NCI-H2081 treated with DMSO at 0.1 percent for 48 hours (cell line): ENCODE results near the gene CTIF.
"Not testable (repeated sequence)": the region's sequence is repeated elsewhere in the genome, so short reads cannot be mapped to it uniquely, and the experiment has no call there.

Experiments used
- DNase-seq: peaks from one replicate; lab custom pipeline; 2025; lab: John Stamatoyannopoulos, UW

CTIF gene

DNA sequence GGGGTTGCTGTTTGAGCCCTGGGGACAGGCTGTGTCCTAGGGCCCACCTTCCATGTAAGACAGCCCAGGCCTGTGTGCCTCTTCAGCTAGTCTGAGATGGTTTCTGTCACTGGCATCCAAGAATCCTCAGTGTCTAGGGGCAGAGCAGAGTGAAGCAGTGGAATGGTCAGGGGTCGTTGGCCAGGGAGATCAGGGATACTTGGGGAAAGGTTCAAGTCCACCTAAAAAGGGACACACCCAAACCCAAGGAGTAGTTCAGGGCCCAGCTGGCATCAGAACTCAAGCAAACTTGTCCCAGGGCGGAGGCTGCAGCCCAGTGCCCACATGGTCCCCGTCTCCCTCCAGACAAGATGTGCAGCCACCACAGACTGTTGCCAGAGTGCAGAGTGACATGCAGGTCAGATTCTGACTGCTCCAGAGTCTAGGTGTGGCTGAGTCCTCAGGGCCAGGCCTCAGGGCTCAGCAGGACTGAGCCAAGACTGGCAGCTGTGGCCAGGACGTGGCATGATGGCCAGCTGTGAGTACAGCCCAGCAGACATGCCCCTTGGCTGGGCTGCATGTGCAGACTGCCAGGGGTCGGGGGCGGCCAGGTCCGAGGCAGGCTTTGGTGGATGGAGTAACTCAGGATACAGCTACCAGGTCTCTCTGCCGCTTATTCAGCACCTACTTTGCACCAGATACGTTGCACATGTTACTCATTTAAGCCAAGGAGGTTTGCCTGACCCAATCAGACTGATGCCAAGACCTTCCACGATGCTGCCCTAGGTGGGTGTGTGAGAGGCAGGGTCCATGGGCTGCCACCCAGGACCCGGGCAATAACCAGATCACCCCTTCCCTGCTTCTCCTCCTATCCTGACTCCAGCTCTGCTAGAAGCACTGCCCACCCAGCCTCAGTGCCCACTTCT is 265.4 kb downstream of the CTIF start:
- no peak for DNase-seq

DNA sequence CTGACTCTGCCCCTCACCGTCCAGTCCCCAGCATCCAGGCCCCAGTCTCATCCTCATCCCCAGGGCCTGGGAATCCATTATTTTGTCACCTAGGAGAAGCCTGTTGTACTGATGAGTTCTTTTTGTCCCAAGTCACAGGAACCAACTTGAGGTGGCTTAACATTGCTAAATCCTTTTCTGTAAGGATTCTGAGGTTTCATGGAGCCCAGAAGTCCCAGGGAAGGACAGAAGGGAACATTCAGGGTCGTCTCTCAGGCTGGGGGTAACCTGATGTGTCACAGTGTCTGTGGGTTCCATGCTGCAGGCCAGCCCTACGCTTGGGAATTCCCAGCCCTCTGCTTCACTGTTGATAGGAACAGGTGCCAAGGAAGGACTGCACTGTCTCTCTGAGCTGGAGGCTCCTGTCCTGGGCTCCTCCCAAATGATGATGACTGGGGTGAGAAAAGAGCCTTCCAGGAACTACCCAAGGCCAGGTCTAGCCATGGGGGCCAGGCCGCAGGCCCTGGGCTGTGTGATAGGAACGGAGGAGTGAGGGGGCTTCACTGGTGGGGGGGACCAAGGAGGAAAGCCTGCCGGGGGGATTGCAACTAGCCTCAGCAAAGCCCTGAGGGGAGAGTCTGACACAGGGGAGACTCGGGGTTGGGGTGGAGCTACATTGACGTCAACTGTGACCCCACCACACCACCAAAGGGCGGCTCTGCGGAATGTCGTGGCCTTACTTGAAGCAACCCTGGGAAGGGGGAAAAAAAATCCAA is 266.2 kb downstream of the CTIF start:
- no peak for DNase-seq

DNA sequence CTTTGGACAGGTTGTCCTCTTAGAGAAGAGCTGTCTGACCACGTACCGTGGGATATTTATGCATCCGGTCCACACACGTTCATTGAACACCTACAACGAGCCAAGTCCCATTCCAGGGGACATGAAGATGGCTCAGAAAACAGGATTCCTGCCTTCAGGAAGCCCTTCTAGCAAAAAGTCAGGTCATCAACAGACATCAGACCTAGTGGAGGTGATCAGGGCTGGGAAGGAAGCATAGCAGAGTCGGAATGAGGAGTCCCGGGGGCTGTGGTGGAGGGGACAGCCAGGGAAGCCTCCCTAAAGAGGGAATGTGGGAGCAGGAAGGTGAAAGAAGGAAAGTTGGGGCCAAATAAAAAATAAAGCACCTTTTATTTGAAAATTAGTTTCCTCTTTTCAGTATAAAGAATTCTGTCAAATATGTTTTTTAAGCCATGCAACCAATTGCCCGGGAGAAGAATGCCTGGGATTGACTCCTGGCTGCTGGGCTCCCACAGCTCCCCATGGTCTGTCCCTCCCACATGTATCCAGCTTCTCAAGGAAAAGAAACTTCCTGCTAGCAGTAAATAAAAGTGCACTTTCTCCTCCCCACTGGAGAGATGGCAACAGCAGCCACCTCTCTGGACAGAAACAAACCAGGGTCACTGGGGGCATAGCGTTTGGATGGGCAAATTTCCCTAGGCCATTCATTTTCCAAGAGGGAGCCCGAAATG is 267.1 kb downstream of the CTIF start:
- DNase-seq = no peak

DNA sequence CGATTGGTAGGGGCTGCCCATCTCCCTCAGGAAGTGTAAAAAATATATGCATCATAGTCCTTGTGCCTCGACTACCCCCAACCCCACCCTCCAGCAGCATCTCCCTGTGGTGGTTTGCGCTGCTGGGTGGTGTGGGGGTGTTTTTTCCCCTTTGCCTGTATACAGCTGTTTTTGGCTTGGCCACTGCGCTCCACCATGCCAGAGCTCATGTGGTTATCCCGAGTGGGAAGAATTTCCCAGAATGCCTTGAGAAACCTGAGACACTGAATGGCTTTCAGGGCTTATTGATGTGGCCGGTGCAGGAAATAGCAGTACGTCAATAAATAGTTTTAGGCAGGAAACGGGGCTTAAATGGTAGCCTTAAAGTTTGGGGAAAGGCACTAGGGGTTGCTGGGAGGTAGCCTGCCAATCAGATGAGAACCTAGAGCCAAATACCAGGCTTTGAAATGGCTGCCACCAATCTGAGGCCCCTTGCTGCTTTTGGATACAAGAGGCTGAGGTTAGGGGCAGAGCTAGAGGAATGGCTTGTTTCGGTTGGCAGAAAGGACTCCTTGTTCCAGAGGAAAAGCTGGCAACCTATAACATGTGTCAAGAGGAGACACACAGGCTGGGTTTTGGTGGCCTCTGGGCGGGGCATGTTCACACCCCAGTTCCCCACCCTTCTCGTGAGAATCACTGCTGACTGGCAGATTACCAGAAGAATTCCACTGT is 267.9 kb downstream of the CTIF start:
- no peak for DNase-seq

DNA sequence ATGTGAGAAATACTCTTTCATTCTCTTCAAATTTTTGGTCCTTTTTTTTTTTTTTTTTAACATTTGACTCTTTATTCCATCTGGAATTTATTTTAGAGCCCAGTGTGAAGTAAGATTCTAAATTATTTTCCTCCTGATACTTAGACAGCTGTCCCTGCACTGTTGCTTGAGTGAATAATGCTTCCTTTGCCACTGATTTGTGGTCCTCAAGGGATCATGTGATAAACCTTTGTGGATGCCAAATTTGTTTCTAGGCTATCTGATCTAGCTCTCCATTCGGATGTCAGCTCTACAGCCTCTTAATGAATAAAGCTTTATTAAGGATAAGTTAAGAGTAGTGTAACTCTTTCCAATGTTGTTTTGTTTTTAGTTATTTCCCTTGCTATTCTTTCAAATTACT is 269.6 kb downstream of the CTIF start:
- DNase-seq = no peak

DNA sequence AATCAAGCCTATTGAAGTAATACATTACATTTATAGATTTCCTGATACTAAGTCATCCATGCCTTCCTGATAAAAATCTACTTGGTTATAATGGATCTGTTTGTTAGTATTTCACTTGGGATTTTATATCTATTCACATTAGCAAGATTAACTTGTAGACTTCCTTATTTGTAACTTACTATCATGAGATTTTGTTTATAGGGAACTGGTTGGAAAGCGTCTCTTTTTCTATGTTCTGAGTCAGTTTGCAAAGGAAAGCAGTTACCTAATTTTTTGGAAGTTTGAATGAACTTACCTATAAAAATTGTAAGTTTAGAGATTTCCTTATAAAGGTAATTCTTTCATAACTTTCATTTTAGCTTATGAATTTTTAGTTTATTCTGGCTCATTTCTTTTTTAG is 270.5 kb downstream of the CTIF start:
- no peak for DNase-seq

DNA sequence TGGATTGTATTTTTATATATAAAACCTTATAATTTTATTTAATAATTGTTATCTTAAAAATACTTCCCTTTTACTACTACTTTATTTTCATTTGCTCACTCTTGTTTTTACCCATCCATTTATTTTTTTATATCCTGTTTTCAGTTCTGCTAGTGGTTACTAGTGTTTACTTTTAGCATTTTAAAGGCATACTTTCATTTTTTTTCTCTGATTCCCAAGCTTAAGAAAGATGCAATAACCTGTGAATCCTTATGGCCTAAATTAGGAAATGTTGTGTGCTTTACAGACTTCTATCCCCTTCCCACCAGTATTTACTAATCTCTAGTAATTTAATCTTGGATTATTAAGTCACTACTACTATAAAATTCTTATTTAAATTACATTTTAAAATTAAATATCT is 272.0 kb downstream of the CTIF start:
- DNase-seq = no peak

DNA sequence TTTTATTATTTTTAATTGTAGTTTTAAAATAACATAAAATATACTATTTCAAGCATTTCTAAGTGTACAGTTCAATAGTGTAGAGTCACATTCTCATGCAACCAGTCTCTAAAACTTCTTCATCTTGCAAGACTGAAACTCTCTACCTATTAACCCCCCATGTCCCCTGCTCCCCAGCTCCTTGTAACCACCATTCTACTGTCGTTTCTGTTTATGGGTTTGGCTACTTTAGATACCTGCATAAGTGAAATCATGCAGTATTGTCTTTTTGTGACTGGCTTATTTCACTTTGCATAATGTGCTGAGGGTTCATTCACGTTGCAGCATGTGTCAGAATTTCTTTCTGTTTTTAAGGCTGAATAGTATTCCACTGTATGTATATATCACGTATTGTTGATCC is 272.6 kb downstream of the CTIF start:
- no peak for DNase-seq

DNA sequence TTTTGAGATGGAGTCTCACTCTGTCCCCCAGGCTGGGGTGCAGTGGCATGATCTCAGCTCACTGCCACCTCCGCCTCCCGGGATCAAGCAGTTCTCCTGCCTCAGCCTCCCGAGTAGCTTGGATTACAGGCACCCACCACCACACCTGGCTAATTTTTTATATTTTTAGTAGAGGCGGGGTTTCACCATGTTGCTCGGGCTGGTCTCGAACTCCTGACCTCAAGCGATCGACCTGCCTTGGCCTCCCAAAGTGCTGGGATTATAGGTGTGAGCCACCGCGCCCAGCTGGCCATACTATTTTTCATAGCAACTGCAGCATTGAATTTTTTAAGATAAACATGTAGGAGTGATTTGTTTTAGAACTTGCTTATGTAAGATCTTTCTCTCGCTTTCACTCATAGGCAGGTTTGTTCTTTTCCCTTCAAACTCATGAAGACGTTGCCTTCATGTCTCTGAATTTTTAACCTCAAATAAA is 273.2 kb downstream of the CTIF start:
- DNase-seq = not testable (repeated sequence)

DNA sequence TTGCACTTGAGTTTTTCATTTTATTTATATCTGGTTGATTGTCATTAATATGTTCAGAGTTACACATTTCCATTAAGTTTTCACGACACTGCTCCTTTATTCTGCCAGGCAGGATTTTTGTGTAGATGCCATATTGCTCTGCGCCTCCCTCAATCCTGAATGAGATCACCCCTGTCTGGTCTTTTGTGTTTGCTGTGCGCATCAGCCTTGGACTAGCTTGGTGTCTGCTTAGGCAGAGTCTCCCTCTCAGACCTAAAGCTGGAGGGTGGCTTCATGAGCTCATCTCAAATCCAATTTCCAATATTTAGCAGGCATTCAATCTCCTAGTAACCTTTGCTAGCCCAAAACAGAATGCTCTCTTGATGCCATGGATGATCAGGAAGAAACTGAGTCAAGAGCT is 274.5 kb downstream of the CTIF start:
- no peak for DNase-seq

DNA sequence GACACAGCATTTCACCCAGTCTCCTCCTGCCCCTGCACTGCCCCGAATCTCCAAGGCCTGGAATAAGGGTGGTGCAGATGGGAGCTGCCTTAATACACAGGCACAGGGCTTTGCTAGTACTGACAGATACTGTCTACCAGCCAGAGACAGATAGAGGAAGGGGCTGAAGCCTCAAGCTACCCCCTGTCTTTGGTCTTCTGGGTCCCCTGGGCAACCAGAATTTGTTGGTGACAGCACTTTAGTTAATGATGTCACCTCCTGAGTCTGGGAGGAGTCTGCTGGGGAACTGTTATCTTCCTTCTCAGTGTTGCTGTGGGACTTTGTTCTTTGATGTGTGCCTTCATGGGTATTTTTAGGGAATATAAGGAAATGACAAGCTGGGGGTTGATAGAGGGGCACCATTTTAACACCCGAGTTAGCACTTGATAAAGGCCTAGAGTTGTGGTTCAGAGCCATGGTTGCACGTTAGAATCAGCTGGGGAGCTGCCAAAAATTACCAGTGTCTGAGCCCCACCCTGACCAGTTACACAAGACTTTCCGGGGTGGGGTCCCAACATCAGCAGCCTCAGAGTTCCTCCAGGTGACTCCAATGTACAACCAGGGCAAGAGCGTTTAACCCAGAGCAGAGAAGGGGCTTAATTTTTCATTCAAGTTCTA is 275.1 kb downstream of the CTIF start:
- DNase-seq = no peak

DNA sequence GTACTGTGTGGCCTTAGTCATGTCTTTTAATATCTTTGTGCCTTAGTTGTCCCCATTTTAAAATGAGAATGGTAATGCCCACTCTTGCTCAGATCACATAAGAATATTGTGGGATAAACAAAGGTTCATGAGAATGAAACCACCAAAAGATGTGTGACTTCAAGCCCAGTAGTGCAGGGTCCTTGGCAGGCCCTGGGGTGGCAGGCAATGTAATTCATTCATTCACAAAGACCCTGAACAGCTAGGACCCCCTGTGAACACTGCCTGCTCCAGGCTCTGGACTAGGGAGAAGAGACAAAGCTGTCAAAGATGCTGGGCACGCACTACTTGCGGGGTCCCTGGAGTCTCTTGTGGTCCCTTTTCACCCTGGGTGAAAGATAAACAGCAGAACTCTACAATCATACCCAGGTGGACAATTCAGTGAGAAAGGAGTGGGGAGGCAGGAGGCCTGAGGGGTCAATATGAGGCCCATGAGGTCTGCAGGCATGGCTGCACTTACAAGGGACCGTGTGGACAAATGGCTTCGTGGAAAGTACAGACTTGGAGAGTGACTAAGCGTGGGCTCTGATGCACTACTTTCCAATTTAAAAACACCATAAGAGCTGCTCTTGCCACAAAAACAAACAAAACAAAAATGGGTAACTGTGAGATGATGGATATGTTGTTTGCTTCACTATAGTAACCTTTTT is 275.8 kb downstream of the CTIF start:
- no peak for DNase-seq

DNA sequence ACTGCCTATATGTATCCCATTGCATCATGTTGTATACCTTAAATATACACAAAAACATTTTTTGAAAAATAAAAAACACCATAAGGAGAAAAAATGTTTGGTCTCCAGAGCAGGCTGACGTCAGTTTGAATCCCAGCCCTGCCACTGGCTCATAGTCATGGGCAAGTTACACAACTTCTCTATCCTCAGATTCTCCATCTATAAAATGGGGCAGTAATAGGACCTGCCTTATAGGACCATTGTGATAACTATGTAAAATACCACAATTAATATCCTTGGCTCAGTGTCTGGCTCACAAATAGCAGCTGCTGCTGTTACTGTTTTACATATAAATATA is 276.3 kb downstream of the CTIF start:
- no peak for DNase-seq

DNA sequence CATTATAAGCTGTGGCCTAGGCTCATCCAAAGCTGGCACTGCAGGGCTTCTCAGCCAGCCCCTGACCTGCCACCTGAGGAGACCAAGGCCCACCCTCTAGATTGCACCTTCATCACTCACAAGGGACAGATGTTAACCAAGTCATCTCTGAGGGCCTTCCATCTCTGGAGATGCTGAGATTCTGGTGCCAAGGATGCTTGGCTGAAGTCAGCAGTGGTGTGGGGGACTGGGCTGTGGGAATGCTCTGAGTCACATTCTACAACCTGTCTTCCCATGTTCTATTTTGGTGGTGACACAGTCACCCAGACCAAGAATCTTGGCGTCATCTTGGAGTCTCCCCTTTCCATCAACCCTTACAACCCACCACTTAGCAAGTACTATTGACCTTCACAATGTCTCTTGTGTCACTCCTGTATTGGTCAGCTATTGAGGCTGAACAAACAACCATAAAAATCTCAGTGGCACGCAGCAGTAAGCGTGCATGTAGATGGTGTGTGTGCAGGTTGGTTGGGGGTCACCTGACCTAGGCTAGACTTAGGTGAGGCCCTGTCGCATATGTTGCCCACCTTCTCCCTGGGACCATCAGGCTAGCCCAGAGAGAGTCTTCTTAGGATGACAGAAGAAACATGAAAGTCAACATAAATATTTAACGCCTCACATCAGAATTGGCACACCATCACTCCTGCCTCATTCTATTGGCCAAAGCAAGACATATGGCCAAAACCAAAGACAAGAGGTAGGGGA is 276.9 kb downstream of the CTIF start:
- no peak for DNase-seq

DNA sequence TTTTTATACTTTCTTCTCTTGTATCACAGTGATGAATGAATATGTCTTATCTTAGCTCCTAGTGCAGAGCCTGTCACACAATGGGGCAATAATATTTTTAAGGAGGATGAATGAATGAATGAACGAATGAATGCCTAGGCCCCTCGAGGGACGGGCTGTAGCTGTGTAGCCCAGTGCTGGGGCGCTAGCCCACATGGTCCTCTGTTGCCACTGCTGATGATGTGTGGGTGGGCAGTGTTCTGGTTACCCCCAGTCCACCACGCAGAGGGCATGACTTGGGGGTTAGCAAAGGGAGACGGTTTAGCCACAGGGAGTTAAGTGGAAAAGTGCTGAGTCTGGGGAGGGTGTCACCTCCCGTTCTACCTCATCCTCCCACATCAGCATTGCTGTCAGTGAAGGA is 277.7 kb downstream of the CTIF start:
- no peak for DNase-seq

DNA sequence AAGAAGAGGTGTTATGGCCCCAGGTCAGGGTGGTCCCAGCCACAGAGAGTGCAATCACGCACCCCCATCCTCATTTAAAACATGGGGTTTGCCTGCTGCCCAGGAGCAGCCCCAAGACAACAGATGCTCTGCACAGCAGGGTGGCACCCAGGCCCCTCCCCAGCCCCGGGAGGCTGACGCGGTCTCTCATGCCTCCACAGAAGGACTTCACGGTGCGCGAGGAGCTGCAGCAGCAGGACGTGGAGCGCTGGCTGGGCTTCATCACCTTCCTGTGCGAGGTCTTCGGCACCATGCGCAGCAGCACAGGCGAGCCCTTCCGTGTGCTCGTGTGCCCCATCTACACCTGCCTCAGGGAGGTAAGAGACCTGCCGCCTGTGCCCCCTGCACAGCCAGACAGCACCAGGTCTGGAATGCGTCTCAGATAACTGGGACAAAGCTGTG is 278.2 kb downstream of the CTIF start:
- DNase-seq = no peak

DNA sequence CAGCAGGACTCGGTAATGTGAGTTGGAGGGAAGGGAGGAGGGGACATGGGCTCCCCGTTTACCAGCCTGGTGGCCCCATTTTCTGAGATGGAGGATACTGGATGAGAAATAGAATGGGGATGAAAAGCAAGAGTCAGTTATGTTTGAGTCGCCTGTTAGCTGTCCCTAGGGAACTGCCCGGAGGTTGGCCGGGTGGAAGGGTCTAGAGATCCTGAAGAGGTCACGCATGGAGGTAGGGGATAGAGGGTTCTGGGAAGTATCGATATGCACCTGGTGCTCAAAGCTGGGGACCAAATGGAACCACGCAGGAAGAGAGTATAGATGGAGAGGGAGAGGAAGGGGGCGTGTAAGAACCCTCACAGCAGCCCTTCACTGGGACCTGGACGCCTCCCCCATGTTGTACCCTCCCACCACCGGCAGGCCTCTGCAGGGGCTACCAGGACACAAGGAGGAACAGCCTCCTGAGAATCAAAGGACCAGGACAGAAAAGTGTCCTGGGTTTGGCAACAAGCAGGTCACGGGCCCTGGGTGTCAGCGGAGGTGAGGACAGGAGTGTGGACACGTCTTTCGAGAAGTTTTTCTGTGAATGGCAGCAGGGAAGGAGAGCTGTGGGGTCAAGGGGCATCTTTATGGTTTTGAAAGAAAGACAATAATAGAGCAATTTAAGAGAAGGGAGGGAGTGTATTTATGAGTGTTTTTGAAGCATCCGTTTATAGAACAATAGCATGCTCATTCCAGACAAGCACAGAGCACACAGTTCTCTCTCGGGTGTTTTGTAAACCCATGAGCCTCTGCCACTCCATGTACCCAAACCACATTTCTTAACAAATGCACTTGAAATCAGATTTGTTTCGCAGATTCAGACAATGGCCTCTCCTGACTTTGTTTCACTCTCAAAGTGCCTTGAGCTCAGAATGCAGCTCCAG is 279.8 kb downstream of the CTIF start:
- DNase-seq = no peak

DNA sequence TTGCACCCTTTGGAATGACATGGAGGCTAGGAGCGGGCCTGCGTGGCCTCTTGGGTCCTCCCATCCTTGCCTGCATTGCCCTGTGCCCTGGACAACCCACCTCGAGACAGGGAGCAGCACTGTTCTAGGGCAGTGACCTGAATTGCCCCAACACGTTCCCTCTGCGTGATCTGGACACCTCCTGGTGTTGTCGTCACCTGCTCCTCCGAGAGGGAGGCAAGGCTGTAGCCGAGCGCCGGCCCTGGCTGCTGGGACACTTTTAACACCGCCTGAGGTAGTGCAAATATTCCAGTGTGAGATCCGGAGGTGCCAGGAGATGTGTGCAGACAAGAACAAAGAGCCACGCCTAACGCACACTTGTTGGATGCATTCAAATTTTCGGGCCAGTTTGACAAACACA is 280.4 kb downstream of the CTIF start:
- no peak for DNase-seq
